ENCODE measurements around the gene HPCAL1. TPM values are rescaled to one million over a fixed set of nuclear protein-coding genes. Genes with fewer than 3 reads are reported as not detected.
A peak's percentile ranks its signal among the peaks of the same experiment; 100 is the strongest.

Gene HPCAL1
- total and polyA plus RNA-seq, 8 donors = 58.1 to 108 (median 72.1) TPM

DNA sequence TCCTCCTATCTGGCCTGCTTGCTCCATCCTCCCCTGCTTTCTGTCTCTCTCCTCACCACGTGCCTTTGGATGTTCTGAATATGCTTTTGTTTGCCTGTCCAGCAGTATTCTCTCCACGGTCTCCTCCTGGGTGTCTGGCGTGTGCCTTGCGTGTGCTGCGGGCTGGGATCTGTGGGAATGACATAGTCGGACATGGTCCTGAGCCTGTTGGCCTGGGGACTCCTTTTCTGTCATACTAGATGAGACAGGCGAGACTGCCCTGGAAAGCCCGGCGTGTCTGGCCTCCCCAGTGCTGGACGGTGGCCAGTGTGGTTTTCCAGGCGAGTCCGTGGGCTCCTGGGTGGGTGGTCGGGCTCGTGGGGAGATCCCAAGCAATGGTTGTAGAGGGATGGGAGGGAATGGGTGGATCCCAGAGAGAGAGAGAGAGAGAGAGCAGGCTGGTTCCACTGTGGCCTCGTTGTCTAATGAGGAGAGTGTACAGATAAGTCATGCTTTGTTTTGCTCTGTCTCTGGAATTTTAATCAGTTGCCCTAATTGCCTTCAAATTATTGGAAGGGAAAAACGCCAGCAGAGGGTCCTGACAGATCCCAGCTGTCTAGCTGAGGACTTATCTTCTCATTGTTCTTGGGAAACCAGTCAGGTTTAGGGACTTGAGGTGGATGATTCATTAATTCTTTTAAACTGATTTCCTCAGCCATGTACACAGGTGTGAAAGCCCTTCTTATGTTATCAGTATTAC, 58.3 kb downstream of the HPCAL1 start:
- peaks cover 0 to 21% of the 10 kb centered on the region in 2 donors for H3K36me3 ChIP-seq
- H3K27me3 ChIP-seq = no peaks in the 10 kb centered on the region
- no peak overlapping the region for H3K4me3 ChIP-seq
- H3K9me3 ChIP-seq = no peaks in the 10 kb centered on the region
- DNase-seq (peak in 1 of 4 donors; percentile 49), ATAC-seq (no peak)
- H3K27ac ChIP-seq = no peak overlapping the region
- no peak for TF ChIP-seq CTCF (IDR thresholded peaks at IDR 0.05)
- peaks cover 0 to 40% of the 10 kb centered on the region in 2 donors for H3K4me1 ChIP-seq
- intact Hi-C loops (cut with DNase I) = no loop called here

- Histone ChIP-seq H3K4me3 (no peak overlapping the region), H3K4me1 (peaks cover 0 to 36% of the 10 kb centered on the region in 2 donors), H3K27ac (no peak overlapping the region), H3K27me3 (no peaks in the 10 kb centered on the region), H3K36me3 (peaks cover 0 to 21% of the 10 kb centered on the region in 2 donors), H3K9me3 (no peaks in the 10 kb centered on the region)
- no peak for ATAC-seq
- no peak for TF ChIP-seq CTCF (IDR thresholded peaks at IDR 0.05)
- intact Hi-C loops (cut with DNase I) = no loop called here
- peak in 1 of 4 donors; percentile 39 for DNase-seq
These were observed 59.6 kb downstream of the HPCAL1 start for GRCh38 chr2:10362096-10362897.

DNA sequence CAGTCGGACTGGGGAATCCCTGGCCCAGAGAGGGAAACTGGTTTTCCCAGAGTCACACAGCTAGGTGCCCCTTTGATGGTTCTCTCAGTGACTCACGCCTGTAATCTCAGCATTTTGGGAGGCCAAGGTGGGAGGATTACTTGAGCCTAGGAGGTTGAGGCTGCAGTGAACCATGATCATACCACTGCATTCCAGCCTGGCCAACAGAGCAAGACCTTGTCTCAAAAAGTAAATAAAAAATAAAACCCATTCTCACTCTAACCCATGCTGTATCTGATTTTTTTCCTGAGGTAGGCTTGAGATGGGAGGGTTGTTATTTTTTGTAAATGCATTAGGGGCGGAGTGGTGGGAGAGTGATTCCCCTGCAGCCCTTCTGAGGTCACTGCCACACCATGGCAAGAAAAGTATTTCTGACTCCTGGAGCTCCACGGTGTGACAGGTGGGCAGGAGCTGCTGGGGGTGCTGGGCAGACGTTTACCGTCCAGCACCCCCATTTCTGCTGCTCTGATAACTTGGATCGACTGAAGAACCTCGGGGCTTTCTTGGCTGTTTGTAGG, 60.3 kb downstream of the HPCAL1 start:
- no peak for TF ChIP-seq CTCF (IDR thresholded peaks at IDR 0.05)
- H3K36me3 ChIP-seq = peaks cover 0 to 21% of the 10 kb centered on the region in 2 donors
- H3K27ac ChIP-seq = no peak overlapping the region
- intact Hi-C loops (cut with DNase I) = no loop called here
- no peak for ATAC-seq
- no peaks in the 10 kb centered on the region for H3K27me3 ChIP-seq
- no peaks in the 10 kb centered on the region for H3K9me3 ChIP-seq
- H3K4me3 ChIP-seq = no peak overlapping the region
- DNase-seq = peak in 1 of 4 donors; percentile 8
- peaks cover 0 to 34% of the 10 kb centered on the region in 2 donors for H3K4me1 ChIP-seq

DNA sequence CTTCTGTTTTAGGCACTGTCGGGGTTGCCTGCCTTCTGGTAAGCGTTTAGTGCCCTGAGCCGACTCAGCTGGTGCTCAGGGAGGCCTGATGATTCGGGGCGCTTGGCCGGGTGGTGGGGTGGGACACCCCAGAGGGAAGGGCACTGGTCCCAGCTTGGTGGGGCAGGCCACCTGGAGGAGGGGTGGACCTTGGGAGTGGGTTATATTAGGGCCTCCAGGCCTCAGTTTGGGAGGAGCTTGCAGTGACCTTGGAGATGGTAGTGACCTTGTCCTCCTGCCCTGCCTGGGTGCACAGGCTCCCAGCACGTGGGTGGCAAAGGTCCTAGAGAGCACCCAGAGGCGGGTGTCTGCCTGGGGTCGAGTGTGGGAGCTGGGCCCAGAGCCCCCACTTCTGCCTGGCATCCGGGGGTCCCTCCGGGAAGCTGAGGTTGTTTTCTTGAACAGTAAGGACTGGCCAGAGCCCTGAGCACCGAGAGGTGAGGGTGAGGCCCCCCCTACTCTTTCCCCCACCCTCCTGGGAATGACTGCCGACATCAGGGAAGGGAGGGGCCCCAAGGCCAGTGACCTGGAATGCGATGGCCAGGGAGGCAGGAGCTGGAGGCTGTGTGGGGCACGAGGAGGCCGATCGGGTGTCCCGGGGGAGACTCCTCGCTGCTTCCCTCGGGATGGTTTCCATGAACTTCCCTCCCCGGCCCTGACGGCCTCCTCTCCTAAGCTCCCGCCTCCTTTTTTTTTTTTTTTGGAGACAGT, 61.3 kb downstream of the HPCAL1 start:
- DNase-seq (peak in 1 of 4 donors; percentile 60), ATAC-seq (no peak)
- Histone ChIP-seq H3K4me3 (no peak overlapping the region), H3K4me1 (peaks cover 1 to 42% of the 10 kb centered on the region in 2 donors), H3K27ac (no peak overlapping the region), H3K27me3 (no peaks in the 10 kb centered on the region), H3K9me3 (no peaks in the 10 kb centered on the region), H3K36me3 (peaks cover 0 to 11% of the 10 kb centered on the region in 2 donors)
- TF ChIP-seq CTCF (IDR thresholded peaks at IDR 0.05) = no peak
- intact Hi-C loops (cut with DNase I) = no loop called here

Measured in left lung (tissue), 10 donors.